Left lobe of liver (tissue), 2 donors: Measurements from ENCODE around the gene HOXA6. TPM values are rescaled to one million over a fixed set of nuclear protein-coding genes. Genes with fewer than 3 reads are reported as not detected.

Experiments
- ATAC-seq: fragments of 200-7000 bp; cut with Tn5 transposase; one replicate; pipeline ENCODE4 v1.9.1; 2020; ENCODE audit warnings: mild to moderate bottlenecking, moderate library complexity
- DNase-seq: peaks from one replicate; pipeline ENCODE4 v3.0.0-alpha.2; 2020; ENCODE audit warnings: low spot score
- total RNA-seq: library from RNA; stranded (reverse); gene quantifications from one replicate; pipeline ENCODE4 v1.2.1, GENCODE V29; 2021
- donor health status: DM: no; HTN: no; CAD: no; lungs with moderate emphysema.
- donor health status: DM: no; HTN: yes; CAD: no.

HOXA6 gene
- total RNA-seq, 1 donor from 2014 or later = not detected

GRCh38 chr7:27152816-27153442, 5.4 kb upstream of the HOXA6 start:
- DNase-seq (no peak), ATAC-seq (no peak)

GRCh38 chr7:27151931-27152815, 4.6 kb upstream of the HOXA6 start, which contains the start of gene HOXA3:
TSS of gene HOXA3 (minus strand) at chr7:27152583. CDS start at chr7:27110640, 41,943 bp downstream.
- DNase-seq = no peak
- no peak for ATAC-seq

DNA sequence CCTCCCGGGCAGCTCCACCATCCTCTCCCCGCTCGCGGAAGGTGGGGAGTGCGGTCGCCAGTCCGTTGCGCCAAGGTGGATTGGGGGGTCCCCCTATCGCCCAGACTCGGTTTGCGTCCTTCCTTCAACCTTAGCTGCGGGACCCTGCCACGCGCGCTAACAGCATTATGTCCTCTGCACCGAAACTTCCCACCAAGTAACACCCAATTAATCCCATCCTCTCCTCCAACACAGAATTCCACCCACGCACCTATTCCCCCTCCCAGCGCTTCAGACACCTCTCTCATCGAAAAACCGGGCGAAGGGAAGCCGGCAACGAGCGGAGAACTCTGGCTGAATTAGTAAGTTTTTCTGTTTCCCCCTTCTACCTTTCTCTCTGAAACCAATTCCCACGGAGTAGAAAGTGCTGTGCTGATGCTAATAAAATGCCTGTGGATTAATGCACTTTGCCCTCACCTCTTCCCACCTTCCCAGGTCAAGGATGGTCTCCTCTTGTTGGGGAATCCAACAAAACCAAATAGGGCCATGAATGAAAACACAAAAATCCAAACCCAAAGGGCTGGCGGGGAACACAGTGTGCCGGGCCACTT, 3.9 kb upstream of the HOXA6 start:
- peak; percentile 33 for DNase-seq
- no peak for ATAC-seq

DNA sequence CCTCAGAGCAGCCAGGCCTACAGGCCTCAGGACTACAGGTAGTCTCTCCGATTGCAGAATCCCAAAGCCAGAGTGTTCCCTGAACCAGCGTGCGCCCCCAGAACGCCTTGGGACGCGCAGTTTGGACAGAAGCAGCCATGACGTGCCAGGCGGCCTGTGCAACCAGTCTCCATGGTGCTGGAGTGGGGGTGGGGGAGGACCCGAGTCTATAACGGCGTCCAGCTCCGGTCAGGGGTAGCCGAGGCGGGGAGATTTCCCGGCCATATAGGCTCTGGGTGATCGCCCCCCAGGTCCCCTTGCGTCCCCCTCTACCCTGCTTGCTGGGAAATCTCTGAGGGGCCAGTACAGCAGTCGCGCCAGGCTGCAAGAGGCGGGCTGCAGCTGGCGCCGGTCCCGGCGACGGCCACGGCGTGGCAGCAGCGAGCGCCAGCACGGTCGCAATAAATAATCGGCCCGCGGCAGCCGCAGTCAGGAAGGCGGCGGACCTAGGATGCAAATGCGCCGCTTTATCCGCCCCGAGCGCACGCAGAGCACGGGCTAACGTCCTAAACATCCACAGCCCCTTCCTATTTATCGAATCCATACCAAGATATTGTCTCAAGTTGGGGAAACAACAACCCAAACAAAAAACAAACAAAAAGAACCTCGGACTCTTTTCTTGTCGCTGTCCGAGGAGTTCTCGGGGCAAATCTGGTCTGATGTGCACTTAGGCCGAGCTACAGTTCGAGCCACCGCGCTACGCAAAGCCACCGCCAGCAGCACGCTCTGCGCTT, 3.2 kb upstream of the HOXA6 start:
- ATAC-seq (peak; percentile 90), DNase-seq (peak; percentile 64)

DNA sequence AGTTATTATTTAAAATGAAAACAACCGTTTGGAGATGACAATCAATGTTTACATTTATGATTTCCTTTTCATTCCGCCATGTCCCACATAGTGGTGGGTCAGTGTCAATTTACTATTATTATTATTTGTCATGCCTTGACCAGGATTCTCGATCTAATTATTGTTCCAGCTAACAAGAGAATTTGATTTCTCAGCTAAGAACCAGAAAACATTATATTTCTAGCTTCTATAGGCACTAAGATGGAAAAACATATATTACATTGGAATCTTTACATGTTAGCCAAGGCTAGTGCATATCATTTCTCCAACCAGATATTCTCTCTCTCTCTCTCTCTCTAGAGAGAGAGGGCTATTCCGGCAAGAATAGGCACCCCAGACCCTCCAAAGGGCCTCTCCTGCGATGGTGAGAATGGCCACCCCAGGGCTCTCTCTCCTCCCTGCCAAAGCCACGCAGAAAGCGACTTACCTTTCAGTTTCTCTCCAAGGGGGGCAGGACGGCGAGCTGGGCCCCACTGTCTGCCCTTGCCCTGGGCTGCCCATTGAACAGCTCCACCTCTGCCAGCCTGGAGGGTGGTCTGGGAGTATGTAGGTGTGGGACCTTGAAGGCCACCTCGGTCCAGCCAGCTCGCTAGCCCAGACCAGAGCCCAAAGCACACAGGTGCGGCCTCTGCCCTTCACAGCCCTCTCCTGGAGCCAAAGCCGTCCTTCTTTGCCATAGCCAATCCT, 2.4 kb upstream of the HOXA6 start:
- ATAC-seq (peak; percentile 15), DNase-seq (no peak)

- ATAC-seq (no peak), DNase-seq (peak; percentile 39)
Observed at GRCh38 chr7:27148756-27149641, 1.4 kb upstream of the HOXA6 start.

DNA sequence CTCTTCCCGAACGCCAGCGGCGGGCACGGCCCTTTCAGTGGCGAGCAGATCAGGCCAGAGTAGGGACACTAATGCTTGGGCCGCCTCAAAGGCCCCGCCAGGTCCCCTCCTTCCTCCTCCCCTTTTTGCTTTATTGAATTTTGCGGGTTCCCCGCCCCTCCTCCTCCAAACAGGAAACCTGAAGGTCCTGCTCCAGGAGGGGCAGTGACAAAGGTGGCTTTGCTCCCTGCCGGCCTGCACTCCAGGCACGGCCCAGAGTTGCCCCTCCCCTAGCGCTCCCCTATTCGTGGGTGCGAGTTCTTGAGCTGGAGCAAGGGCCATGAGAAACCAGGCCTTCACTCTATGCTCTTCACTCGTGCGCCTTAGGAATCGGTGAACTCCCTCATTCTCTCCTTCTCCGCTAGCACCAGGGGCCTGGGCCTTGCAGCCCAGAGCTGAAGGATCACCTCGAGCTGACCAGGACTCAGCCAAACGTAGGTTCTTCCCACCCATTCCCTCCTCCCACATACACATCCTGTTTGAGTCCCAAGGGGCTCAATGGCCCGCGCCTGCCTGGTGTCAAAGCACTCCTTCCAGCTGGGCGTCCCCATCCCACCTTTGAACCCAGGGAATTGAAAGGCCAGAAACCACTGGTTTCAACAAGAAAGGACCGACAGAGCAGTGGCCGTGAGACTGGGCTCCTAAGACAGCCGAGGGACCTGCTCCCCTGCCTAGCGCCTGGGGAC, 619 bp upstream of the HOXA6 start:
- ATAC-seq = no peak
- DNase-seq = peak; percentile 33

- DNase-seq = peak; percentile 11
- ATAC-seq = no peak
Observed at GRCh38 chr7:27146491-27147198, 929 bp downstream of the HOXA6 start.

DNA sequence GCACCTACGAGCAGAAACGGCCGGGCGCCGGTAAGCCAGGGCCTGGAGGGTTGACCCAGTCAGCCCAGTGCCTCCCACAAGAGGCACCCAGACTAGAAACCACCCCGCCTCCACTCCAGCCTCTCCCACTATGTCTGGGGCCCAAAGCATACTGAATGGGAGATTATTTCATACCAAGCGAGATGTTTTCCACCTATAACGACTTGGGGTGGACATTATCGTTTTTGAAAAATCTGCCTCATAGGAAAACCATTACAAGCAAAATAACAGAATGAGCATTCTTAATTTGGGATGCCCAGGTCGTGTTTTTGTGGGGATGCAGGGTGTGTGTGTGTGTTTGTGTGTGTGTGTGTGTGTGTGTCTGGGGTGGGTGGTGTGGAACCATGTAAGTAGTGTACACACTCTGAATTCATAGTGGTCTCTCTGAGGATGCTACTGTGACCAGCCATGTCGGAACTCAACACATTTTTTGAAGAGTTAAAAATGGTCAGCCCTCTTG, 1.6 kb downstream of the HOXA6 start:
- no peak for DNase-seq
- no peak for ATAC-seq

DNA sequence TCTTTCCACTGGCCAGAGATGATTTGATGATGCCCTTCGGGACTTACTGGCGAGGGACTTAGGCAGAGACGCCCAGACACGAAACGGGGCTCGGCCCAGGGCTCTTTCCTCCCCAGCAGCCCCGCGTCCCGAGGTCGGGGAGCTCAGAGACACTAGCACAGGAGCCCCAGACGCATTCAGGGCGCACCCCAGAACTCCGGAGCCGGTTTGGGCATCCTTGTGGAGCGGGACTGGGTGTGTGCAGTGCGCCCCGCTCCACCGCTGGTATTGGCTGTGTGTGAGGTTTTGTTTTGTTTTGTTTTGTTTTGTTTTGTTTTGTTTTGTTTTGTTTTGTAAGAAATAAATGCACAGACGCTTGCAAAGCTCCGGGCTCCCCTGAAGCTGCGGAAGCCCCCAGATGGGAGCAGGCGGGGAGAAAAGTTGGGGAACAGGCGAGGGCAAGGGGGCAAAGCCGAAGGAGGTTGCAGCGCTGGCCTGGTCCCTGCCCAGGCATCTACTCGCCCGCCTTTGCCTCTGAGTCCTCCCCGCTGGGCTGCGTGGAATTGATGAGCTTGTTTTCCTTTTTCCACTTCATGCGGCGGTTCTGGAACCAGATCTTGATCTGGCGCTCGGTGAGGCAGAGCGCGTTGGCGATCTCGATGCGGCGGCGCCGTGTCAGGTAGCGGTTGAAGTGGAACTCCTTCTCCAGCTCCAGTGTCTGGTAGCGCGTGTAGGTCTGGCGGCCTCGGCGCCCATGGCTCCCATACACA, 2.2 kb downstream of the HOXA6 start:
- DNase-seq (peak; percentile 32), ATAC-seq (no peak)

DNA sequence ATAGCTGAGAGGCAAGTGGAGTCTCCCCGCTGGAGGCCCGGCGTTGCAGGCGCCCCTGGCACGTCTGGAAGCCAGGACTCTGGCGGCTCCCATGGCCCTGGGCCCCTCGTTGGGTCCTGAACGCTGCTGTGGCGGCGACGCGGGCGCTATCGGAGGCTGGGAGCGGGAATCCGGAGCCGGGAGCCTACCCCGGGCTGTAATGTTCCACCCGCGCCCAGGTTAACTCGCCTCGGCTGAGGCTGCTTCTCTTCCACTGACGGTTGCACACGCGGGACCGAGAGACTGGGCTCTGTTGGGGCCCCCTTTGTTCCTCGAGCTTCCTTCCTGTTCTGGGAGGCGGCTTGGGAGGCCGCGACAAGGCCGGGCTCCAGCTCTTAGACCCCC, 2.8 kb downstream of the HOXA6 start:
- DNase-seq (peak; percentile 38), ATAC-seq (no peak)

GRCh38 chr7:27143950-27144780, 3.4 kb downstream of the HOXA6 start:
- DNase-seq (peak; percentile 6), ATAC-seq (no peak)

- DNase-seq (peak; percentile 47), ATAC-seq (peak; percentile 67)
Observed at GRCh38 chr7:27143023-27143949, 4.3 kb downstream of the HOXA6 start, which contains the start of gene HOXA5. TSS of gene HOXA5 (minus strand) at chr7:27143681. CDS start at chr7:27143607, 74 bp downstream.

DNA sequence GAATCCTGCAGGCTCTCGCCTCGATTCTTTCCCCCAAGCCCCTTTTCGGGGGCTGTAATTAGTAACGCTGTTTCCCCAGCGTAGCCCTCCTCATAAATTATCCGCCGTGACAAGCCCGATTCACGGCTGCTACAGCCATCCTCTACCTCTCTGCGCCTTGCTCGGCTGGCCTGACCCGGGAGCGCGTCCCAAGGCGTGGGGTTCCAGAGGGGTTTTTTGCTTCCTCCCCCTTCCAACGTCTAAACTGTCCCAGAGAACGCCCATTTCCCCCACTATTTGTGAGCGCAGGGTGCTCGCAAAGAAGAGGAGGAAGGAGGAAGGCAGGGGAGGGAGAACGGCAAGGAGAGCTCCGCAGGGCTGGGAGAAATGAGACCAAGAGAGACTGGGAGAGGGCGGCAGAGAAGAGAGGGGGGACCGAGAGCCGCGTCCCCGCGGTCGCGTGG, 5.0 kb downstream of the HOXA6 start:
- no peak for ATAC-seq
- peak; percentile 40 for DNase-seq
